K562 (cell line): Measurements from ENCODE around the gene FMOD. TPM values are rescaled to one million over a fixed set of nuclear protein-coding genes. Genes with fewer than 3 reads are reported as not detected.
"Not testable (repeated sequence)": the region's sequence is repeated elsewhere in the genome, so short reads cannot be mapped to it uniquely, and the experiment has no call there.

Experiments
- ATAC-seq: fragments of 200-7000 bp; cut with Tn5 transposase; 3 replicates; pipeline ENCODE4 v1.9.1; 2020; ENCODE audit warnings: moderate library complexity
- BruUV-seq: library from RNA; stranded (reverse); fragments of 400-500 nt; replicated peaks from 2 replicates; lab custom pipeline; 2021; lab: Mats Ljungman, UMichigan
- CTCF ChIA-PET: fragments of 300-600 bp; formaldehyde crosslinking; extraction: SDS; loops from one replicate; lab custom pipeline; 2021; ENCODE audit warnings: low intra/inter-chr PET ratio; lab: Yijun Ruan, JAX
- POLR2A ChIA-PET: fragments of 300-600, 350-650 bp; sonication (Branson Sonifier 250); formaldehyde crosslinking; extraction: SDS; loops from one replicate; lab custom pipeline; 2021; ENCODE audit warnings: antibody characterized with exemption, inconsistent platforms; lab: Yijun Ruan, JAX
- DNase-seq, 4 experiments: peaks; one replicate each; pipeline versions ENCODE4 v3.0.0 to v3.0.0-alpha.2; 2011 to 2018; ENCODE audit warnings: low spot score in 3 of 4, mixed read lengths in 3 of 4; ENCODE audit errors: extremely low read depth in 1 of 4
- FAIRE-seq: peaks from 2 replicates; lab custom pipeline; 2011; peaks lifted over from hg19 to GRCh38; lab: Jason Lieb, UNC
- H2AFZ ChIP-seq: 2 replicates; pipeline ENCODE4 v1.6.0; 2011; ENCODE audit warnings: low read depth, low read length, control low read depth, inconsistent platforms
- H3K27ac ChIP-seq: fragments of 200-600 bp; 3 replicates; pipeline ENCODE4 v1.8.0; 2011; ENCODE audit warnings: low read depth, mild to moderate bottlenecking, control low read depth, inconsistent platforms, low read length, moderate library complexity, mixed read lengths; ENCODE audit errors: extremely low read depth
- H3K27me3 ChIP-seq, 2 experiments: fragments of 300-600 bp in 1 of 2; 2 replicates in 1 of 2; 3 replicates in 1 of 2; pipeline versions ENCODE4 v1.6.0 to v1.8.0; 2011; ENCODE audit warnings: inconsistent platforms in 2 of 2, low read length in 2 of 2, mild to moderate bottlenecking in 1 of 2, mixed read lengths in 1 of 2, moderate library complexity in 1 of 2; ENCODE audit not compliant: control insufficient read depth in 2 of 2, insufficient read depth in 2 of 2
- H3K36me3 ChIP-seq: fragments of 300-600 bp; 3 replicates; pipeline ENCODE4 v1.8.0; 2011; ENCODE audit warnings: mild to moderate bottlenecking, low read length, inconsistent platforms; ENCODE audit not compliant: control insufficient read depth, insufficient read depth
- H3K4me1 ChIP-seq, 2 experiments: fragments of 200-600 bp in 1 of 2; replicated peaks in 1 of 2; 2 replicates in 1 of 2; 3 replicates in 1 of 2; pipeline versions ENCODE4 v1.5.1 to v1.8.0; 2011; ENCODE audit warnings: inconsistent platforms in 2 of 2, low read length in 2 of 2, mild to moderate bottlenecking in 1 of 2, mixed read lengths in 1 of 2, moderate library complexity in 1 of 2; ENCODE audit not compliant: control insufficient read depth in 2 of 2, insufficient read depth in 2 of 2
- H3K4me2 ChIP-seq: 2 replicates; pipeline ENCODE4 v1.6.1; 2011; ENCODE audit warnings: low read length, control low read depth, inconsistent platforms, mixed read lengths; ENCODE audit not compliant: insufficient read depth
- H3K4me3 ChIP-seq: fragments of 200-600 bp; sonication (generic), shearing (Covaris generic); 2 replicates; pipeline ENCODE4 v1.5.1; 2016; ENCODE audit warnings: control low read depth, inconsistent platforms
- H3K79me2 ChIP-seq: fragments of 200-600 bp; 3 replicates; pipeline ENCODE4 v1.8.0; 2011; ENCODE audit warnings: low read length, inconsistent platforms; ENCODE audit not compliant: control insufficient read depth, insufficient read depth
- H3K9ac ChIP-seq, 2 experiments: 2 replicates each; pipeline versions ENCODE4 v1.6.0 to v1.6.1; 2011; ENCODE audit warnings: low read depth in 2 of 2, low read length in 2 of 2, control low read depth in 1 of 2, inconsistent platforms in 1 of 2, mild to moderate bottlenecking in 1 of 2, mixed read lengths in 1 of 2; ENCODE audit not compliant: insufficient read depth in 1 of 2
- H3K9me1 ChIP-seq: one replicate; pipeline ENCODE4 v1.6.0; 2011; ENCODE audit warnings: inconsistent platforms, mild to moderate bottlenecking, low read length, moderate library complexity; ENCODE audit not compliant: control insufficient read depth, insufficient read depth
- H3K9me3 ChIP-seq: replicated peaks from 2 replicates; pipeline ENCODE4 v1.5.1; 2011; ENCODE audit warnings: low read depth, low read length, inconsistent platforms; ENCODE audit not compliant: control insufficient read depth, insufficient read depth
- H4K20me1 ChIP-seq: replicated peaks from 2 replicates; pipeline ENCODE4 v1.6.1; 2011; ENCODE audit warnings: low read length, inconsistent platforms, mixed read lengths; ENCODE audit not compliant: control insufficient read depth, insufficient read depth
- BCOR ChIP-seq: fragments of 450-650 bp; IDR thresholded peaks from 2 replicates; pipeline ENCODE4 v1.6.1; 2016
- KDM1A ChIP-seq, 2 experiments: fragments of 450-650 bp; IDR thresholded peaks; 2 replicates each; pipeline ENCODE4 v1.6.1; 2016; ENCODE audit warnings: mild to moderate bottlenecking in 2 of 2
- SMARCA5 ChIP-seq: fragments of 450-650 bp; IDR thresholded peaks from 2 replicates; pipeline ENCODE4 v1.6.1; 2016
- ZNF146 ChIP-seq: IDR thresholded peaks from one replicate; pipeline ENCODE4 v1.6.1; 2018; ENCODE audit warnings: missing compliant biosample characterization; ENCODE audit not compliant: unreplicated experiment
- WGBS: fragments of 100-300 bp; shearing (Covaris generic); methylation state at CpG from one replicate; pipeline ENCODE4 v1.1.6; 2016; ENCODE audit warnings: low coverage, mixed read lengths; ENCODE audit not compliant: insufficient coverage; ENCODE audit errors: missing lambda C conversion rate; 5-methylcytosine and 5-hydroxymethylcytosine counted together
- in situ Hi-C: fragments of 300-500 bp; cut with MboI; formaldehyde crosslinking; loops from 4 replicates; pipeline ENCODE4 v1.15.0; 2018; ENCODE audit warnings: inconsistent platforms, mixed read lengths
- intact Hi-C: fragments of 100-400 bp; cut with micrococcal nuclease; formaldehyde crosslinking; loops from 2 replicates; pipeline ENCODE4 v1.14.2; 2022
- polyA plus RNA-seq, 8 experiments: library from polyadenylated mRNA; depleted of rRNA in 4 of 8; stranded (reverse) in 5 of 8; unstranded in 3 of 8; fragments of >200 nt; fragmentation: Nextera tagmentation in 2 of 8; fragmentation: Illumina TruSeq in 1 of 8; extraction: Ambion mirVana in 2 of 8; extraction: Trizol in 1 of 8; gene quantifications; 2 replicates each; pipeline versions ENCODE4 v1.2.1 to v1.2.3, GENCODE V29; 2011 to 2014; ENCODE audit warnings: inconsistent platforms in 1 of 8, missing spikeins in 1 of 8
- total RNA-seq, 7 experiments: library from RNA; depleted of rRNA in 6 of 7; stranded (reverse); fragments of >200 nt in 6 of 7; fragmentation: Illumina TruSeq in 2 of 7; extraction: Trizol in 2 of 7; gene quantifications; 2 replicates each; pipeline versions ENCODE4 v1.2.1 to v1.2.3, GENCODE V29; 2011 to 2021; ENCODE audit warnings: low replicate concordance in 1 of 7

FMOD gene
- total and polyA plus RNA-seq, 9 of the 15 experiments (the other 6 are each of a cell fraction or from before 2014, with no cell fraction given), result 0.03 to 0.13 (median 0.03) TPM; not detected in 6

DNA sequence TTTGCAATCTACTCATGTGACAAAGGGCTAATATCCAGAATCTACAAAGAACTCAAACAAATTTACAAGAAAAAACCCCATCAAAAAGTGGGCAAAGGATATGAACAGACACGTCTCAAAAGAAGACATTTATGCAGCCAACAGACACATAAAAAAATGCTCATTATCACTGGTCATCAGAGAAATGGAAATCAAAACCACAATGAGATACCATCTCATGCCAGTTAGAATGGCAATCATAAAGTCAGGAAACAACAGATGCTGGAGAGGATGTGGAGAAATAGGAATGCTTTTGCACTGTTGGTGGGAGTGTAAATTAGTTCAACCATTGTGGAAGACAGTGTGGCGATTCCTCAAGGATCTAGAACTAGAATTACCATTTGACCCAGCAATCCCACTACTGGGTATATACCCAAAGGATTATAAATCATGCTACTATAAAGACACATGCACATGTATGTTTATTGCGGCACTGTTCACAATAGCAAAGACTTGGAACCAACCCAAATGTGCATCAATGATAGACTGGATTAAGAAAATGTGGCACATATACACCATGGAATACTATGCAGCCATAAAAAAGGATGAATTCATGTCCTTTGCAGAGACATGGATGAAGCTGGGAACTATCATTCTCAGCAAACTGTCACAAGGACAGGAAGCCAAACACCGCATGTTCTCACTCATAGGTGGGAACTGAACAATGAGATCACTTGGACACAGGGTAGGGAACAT, 36.7 kb downstream of the FMOD start:
- H3K27me3 ChIP-seq, H3K9me1 ChIP-seq, H3K9ac ChIP-seq, in situ Hi-C loops, ATAC-seq, H4K20me1 ChIP-seq, CTCF ChIA-PET, DNase-seq, H3K4me3 ChIP-seq, intact Hi-C loops, H3K79me2 ChIP-seq, H3K36me3 ChIP-seq, H3K27ac ChIP-seq, H3K9me3 ChIP-seq, H2AFZ ChIP-seq, POLR2A ChIA-PET, BruUV-seq, FAIRE-seq, H3K4me2 ChIP-seq: not testable (repeated sequence)
- peaks cover 27 to 39% of the 10 kb centered on the region in 2 experiments for H3K4me1 ChIP-seq
- TF ChIP-seq KDM1A (IDR thresholded peaks at IDR 0.05) (peak; percentile 31 to 61; a peak in 3 of 4 replicates), BCOR (peak; percentile 89), ZNF146 (peak; percentile 97), SMARCA5 (0 out of 2 replicates have a peak, but pooled peaks have one; percentile 20)
- WGBS, result 40% methylated on average over 3 of the region's 4 CpGs
